Progenitor cell of endocrine pancreas (in vitro differentiated cells): ENCODE measurements around the gene XPNPEP1. TPM values are rescaled to one million over a fixed set of nuclear protein-coding genes. Genes with fewer than 3 reads are reported as not detected.

Experiments
- DNase-seq: peaks from one replicate; pipeline ENCODE4 v3.0.0; 2021; ENCODE audit warnings: low spot score; ENCODE audit not compliant: unreplicated experiment
- H3K27ac Mint-ChIP-seq: 2 replicates; pipeline ENCODE4 v1.8.0; 2021; ENCODE audit warnings: mild to moderate bottlenecking, moderate library complexity, mixed read lengths
- H3K27me3 Mint-ChIP-seq: 2 replicates; pipeline ENCODE4 v1.8.0; 2021; ENCODE audit warnings: mixed read lengths
- H3K36me3 Mint-ChIP-seq: 2 replicates; pipeline ENCODE4 v1.8.0; 2022; ENCODE audit warnings: mixed read lengths; ENCODE audit not compliant: insufficient read depth
- H3K4me1 Mint-ChIP-seq: 2 replicates; pipeline ENCODE4 v1.8.0; 2021; ENCODE audit warnings: low read depth, mixed read lengths
- H3K4me3 Mint-ChIP-seq: 2 replicates; pipeline ENCODE4 v1.8.0; 2021; ENCODE audit warnings: low read depth, mild to moderate bottlenecking, moderate library complexity, mixed read lengths
- H3K9me3 Mint-ChIP-seq: 2 replicates; pipeline ENCODE4 v1.8.0; 2021; ENCODE audit warnings: low read depth, mixed read lengths
- CTCF ChIP-seq: fragments of 200-600 bp; sonication (generic); IDR thresholded peaks from one replicate; pipeline ENCODE4 v1.5.0; 2021; ENCODE audit warnings: antibody characterized with exemption, mild to moderate bottlenecking; ENCODE audit not compliant: unreplicated experiment
- total RNA-seq: library from RNA; stranded (reverse); gene quantifications from 2 replicates; pipeline ENCODE4 v1.2.1, GENCODE V29; 2021

Gene XPNPEP1
- total RNA-seq, 1 donor from 2014 or later: 40.0 TPM

GRCh38 chr10:109863775-109864174, 59.5 kb downstream of the XPNPEP1 start:
- peaks cover 9% of the 10 kb centered on the region for H3K4me1 Mint-ChIP-seq
- TF ChIP-seq CTCF: no peak
- DNase-seq: no peak
- H3K36me3 Mint-ChIP-seq: peaks cover 25% of the 10 kb centered on the region
- peaks cover 8% of the 10 kb centered on the region for H3K9me3 Mint-ChIP-seq
- H3K27me3 Mint-ChIP-seq: no peaks in the 10 kb centered on the region
- H3K27ac Mint-ChIP-seq: no peak overlapping the region
- H3K4me3 Mint-ChIP-seq: no peak overlapping the region

GRCh38 chr10:109862738-109863137, 60.6 kb downstream of the XPNPEP1 start:
- peaks cover 9% of the 10 kb centered on the region for H3K4me1 Mint-ChIP-seq
- no peak overlapping the region for H3K27ac Mint-ChIP-seq
- peaks cover 23% of the 10 kb centered on the region for H3K36me3 Mint-ChIP-seq
- H3K27me3 Mint-ChIP-seq: no peaks in the 10 kb centered on the region
- no peak overlapping the region for H3K4me3 Mint-ChIP-seq
- DNase-seq: no peak
- peaks cover 8% of the 10 kb centered on the region for H3K9me3 Mint-ChIP-seq
- TF ChIP-seq CTCF: no peak

- Mint-ChIP-seq H3K9me3 (peaks cover 8% of the 10 kb centered on the region), H3K4me1 (peaks cover 9% of the 10 kb centered on the region), H3K36me3 (peaks cover 23% of the 10 kb centered on the region), H3K27me3 (no peaks in the 10 kb centered on the region), H3K4me3 (no peak overlapping the region), H3K27ac (no peak overlapping the region)
- TF ChIP-seq CTCF: no peak
- DNase-seq: no peak
These were observed 61.3 kb downstream of the XPNPEP1 start for GRCh38 chr10:109862041-109862440.

GRCh38 chr10:109861081-109861480, 62.2 kb downstream of the XPNPEP1 start:
- H3K27ac Mint-ChIP-seq: no peak overlapping the region
- peaks cover 8% of the 10 kb centered on the region for H3K9me3 Mint-ChIP-seq
- H3K36me3 Mint-ChIP-seq: peaks cover 23% of the 10 kb centered on the region
- no peaks in the 10 kb centered on the region for H3K27me3 Mint-ChIP-seq
- H3K4me1 Mint-ChIP-seq: peaks cover 9% of the 10 kb centered on the region
- no peak for TF ChIP-seq CTCF
- no peak for DNase-seq
- no peak overlapping the region for H3K4me3 Mint-ChIP-seq

- H3K4me3 Mint-ChIP-seq: no peak overlapping the region
- H3K36me3 Mint-ChIP-seq: peaks cover 17% of the 10 kb centered on the region
- no peak overlapping the region for H3K27ac Mint-ChIP-seq
- peaks cover 9% of the 10 kb centered on the region for H3K4me1 Mint-ChIP-seq
- TF ChIP-seq CTCF: no peak
- H3K27me3 Mint-ChIP-seq: no peaks in the 10 kb centered on the region
- DNase-seq: no peak
- peaks cover 8% of the 10 kb centered on the region for H3K9me3 Mint-ChIP-seq
These were observed 64.1 kb downstream of the XPNPEP1 start for GRCh38 chr10:109859221-109859620.
